Amniotic epithelial cell (primary cell): Measurements from ENCODE around the gene ATAD3A.

Experiments
- DNase-seq: peaks from one replicate; pipeline ENCODE4 v3.0.0-alpha.2; 2010; ENCODE audit warnings: low read depth

The ATAD3A gene

GRCh38 chr1:1539310-1540089, 27.5 kb downstream of the ATAD3A start:
- peak; percentile 52 for DNase-seq

- peak; percentile 73 for DNase-seq
Measured at GRCh38 chr1:1540090-1540817, 28.3 kb downstream of the ATAD3A start, which contains the start of gene TMEM240. Gene TMEM240, minus strand, starts transcription at chr1:1540624. Its CDS starts 278 bp downstream, at chr1:1540346.

GRCh38 chr1:1540818-1541628, 29.1 kb downstream of the ATAD3A start:
- DNase-seq = no peak

- DNase-seq = no peak
Measured at GRCh38 chr1:1541956-1542765, 30.2 kb downstream of the ATAD3A start.

- no peak for DNase-seq
Measured at GRCh38 chr1:1542766-1543705, 31.1 kb downstream of the ATAD3A start.

- no peak for DNase-seq
Measured at GRCh38 chr1:1543706-1544099, 31.7 kb downstream of the ATAD3A start.

- DNase-seq = no peak
Measured at GRCh38 chr1:1544544-1544943, 32.6 kb downstream of the ATAD3A start.

- DNase-seq = peak; percentile 15
Measured at GRCh38 chr1:1545946-1546737, 34.2 kb downstream of the ATAD3A start.

GRCh38 chr1:1547011-1547410, 35.0 kb downstream of the ATAD3A start:
- no peak for DNase-seq

- DNase-seq = no peak
Measured at GRCh38 chr1:1547476-1547875, 35.5 kb downstream of the ATAD3A start.

- DNase-seq = no peak
Measured at GRCh38 chr1:1548591-1548990, 36.6 kb downstream of the ATAD3A start.

GRCh38 chr1:1550087-1550486, 38.1 kb downstream of the ATAD3A start:
- DNase-seq = no peak

GRCh38 chr1:1550591-1551432, 38.9 kb downstream of the ATAD3A start:
- peak; percentile 32 for DNase-seq

- DNase-seq = no peak
Measured at GRCh38 chr1:1551524-1552262, 39.7 kb downstream of the ATAD3A start.

GRCh38 chr1:1552263-1552639, 40.3 kb downstream of the ATAD3A start:
- DNase-seq = no peak

- DNase-seq = no peak
Measured at GRCh38 chr1:1553821-1554494, 42.0 kb downstream of the ATAD3A start.

GRCh38 chr1:1554550-1554925, 42.6 kb downstream of the ATAD3A start:
- DNase-seq = peak; percentile 31
